Omental fat pad (tissue), 4 donors: ENCODE measurements around the gene DENND1A. TPM values are rescaled to one million over a fixed set of nuclear protein-coding genes. Genes with fewer than 3 reads are reported as not detected.
"Not testable (repeated sequence)": the region's sequence is repeated elsewhere in the genome, so short reads cannot be mapped to it uniquely, and the experiment has no call there.

Source experiments
- ATAC-seq: fragments of 150-250 bp; one replicate; pipeline ENCODE4 v1.9.1; 2016; ENCODE audit warnings: mild to moderate bottlenecking, moderate library complexity; ENCODE audit not compliant: low FRiP score
- DNase-seq: peaks from one replicate; pipeline ENCODE4 v3.0.0-alpha.2; 2019; ENCODE audit warnings: low spot score
- CTCF ChIP-seq, 3 donors: fragments of 450-650 bp; IDR thresholded peaks; one replicate each; pipeline ENCODE4 v1.5.1; 2016 to 2017; ENCODE audit warnings: antibody characterized with exemption in 3 of 3, mild to moderate bottlenecking in 3 of 3, moderate library complexity in 2 of 3
- total RNA-seq, 4 donors: library from RNA; depleted of rRNA; stranded (reverse); fragments of >200 nt; gene quantifications; one replicate each; pipeline ENCODE4 v1.1.0, GENCODE V29; 2016

The DENND1A gene
- total RNA-seq, 4 donors from 2014 or later = 15.2 to 22.8 (median 20.7) TPM

GRCh38 chr9:123735376-123735775 is 194.6 kb downstream of the DENND1A start:
- ATAC-seq = no peak
- no peak for DNase-seq
- no peak for TF ChIP-seq CTCF (IDR thresholded peaks at IDR 0.05)

- ATAC-seq, DNase-seq: not testable (repeated sequence)
These were observed 201.4 kb downstream of the DENND1A start for GRCh38 chr9:123728571-123728970.

- ATAC-seq (no peak), DNase-seq (no peak)
- no peak for TF ChIP-seq CTCF (IDR thresholded peaks at IDR 0.05)
These were observed 202.6 kb downstream of the DENND1A start for GRCh38 chr9:123727332-123727731.

GRCh38 chr9:123725389-123725788 is 204.5 kb downstream of the DENND1A start:
- DNase-seq (no peak), ATAC-seq (no peak)
- TF ChIP-seq CTCF (IDR thresholded peaks at IDR 0.05) = no peak

GRCh38 chr9:123724211-123724796 is 205.6 kb downstream of the DENND1A start:
- no peak for TF ChIP-seq CTCF (IDR thresholded peaks at IDR 0.05)
- no peak for ATAC-seq

GRCh38 chr9:123723135-123723875 is 206.6 kb downstream of the DENND1A start:
- no peak for TF ChIP-seq CTCF (IDR thresholded peaks at IDR 0.05)
- DNase-seq (no peak), ATAC-seq (no peak)

More at GRCh38 chr9:123724211-123724796, 205.6 kb downstream of the DENND1A start:
- DNase-seq = no peak

- no peak for TF ChIP-seq CTCF (IDR thresholded peaks at IDR 0.05)
- no peak for DNase-seq
- ATAC-seq = no peak
These were observed 207.5 kb downstream of the DENND1A start for GRCh38 chr9:123722378-123722777.
